Measurements from ENCODE around the gene FGL2. TPM values are rescaled to one million over a fixed set of nuclear protein-coding genes. Genes with fewer than 3 reads are reported as not detected.

FGL2 gene
- total RNA-seq, 4 donors from 2014 or later, result 1.7 to 5.8 (median 5.4) TPM

DNA sequence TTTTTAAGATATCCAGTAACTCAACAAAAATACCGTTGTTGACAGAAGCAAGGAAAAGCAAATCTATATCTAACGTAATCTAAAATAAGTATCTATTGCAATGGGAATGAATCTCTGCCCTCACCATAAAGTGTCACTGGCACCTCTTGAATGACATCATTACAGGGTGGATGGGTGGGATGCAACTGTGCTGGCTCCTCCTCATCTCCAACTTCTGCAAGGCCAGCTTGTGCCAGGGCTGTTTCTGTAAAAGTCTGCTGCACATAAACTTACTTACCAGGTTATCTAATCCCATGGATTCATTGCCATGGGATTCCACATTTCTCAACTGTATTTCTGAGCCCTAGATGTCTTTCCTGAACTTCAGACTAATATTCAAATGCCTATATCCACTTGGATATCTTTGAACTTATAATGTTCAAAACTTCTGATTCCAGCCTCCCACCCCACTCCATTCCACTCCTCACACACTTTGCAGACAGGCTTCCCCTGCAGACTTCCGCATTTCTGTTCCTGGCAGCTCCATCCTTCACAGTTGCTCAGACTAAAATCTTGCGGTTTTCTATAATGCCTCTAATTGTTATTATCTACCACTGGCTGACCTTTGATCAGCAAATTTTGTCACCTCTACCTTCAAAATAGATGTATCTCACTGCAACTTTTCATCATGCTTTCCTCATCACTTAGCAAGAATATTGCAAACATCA is 10.7 kb downstream of the FGL2 start:
- in situ Hi-C loops (cut with MboI; ENCODE audit: low sequenced_read_pairs in 4 of 4) (no loop called here), intact Hi-C loops (cut with DNase I; ENCODE audit: low total_unique reads) (no loop called here)
- TF ChIP-seq, protein P1, sequence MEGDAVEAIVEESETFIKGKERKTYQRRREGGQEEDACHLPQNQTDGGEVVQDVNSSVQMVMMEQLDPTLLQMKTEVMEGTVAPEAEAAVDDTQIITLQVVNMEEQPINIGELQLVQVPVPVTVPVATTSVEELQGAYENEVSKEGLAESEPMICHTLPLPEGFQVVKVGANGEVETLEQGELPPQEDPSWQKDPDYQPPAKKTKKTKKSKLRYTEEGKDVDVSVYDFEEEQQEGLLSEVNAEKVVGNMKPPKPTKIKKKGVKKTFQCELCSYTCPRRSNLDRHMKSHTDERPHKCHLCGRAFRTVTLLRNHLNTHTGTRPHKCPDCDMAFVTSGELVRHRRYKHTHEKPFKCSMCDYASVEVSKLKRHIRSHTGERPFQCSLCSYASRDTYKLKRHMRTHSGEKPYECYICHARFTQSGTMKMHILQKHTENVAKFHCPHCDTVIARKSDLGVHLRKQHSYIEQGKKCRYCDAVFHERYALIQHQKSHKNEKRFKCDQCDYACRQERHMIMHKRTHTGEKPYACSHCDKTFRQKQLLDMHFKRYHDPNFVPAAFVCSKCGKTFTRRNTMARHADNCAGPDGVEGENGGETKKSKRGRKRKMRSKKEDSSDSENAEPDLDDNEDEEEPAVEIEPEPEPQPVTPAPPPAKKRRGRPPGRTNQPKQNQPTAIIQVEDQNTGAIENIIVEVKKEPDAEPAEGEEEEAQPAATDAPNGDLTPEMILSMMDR (IDR thresholded peaks at IDR 0.05 in 4 of 5, conservative IDR thresholded peaks at IDR 0.05 in 1 of 5), result no peak
- no peak for TF ChIP-seq POLR2A (IDR thresholded peaks at IDR 0.05)
- Histone ChIP-seq H3K9me3 (no peaks in the 10 kb centered on the region), H3K36me3 (no peaks in the 10 kb centered on the region), H3K27ac (no peak overlapping the region), H3K4me3 (no peak overlapping the region), H3K27me3 (no peaks in the 10 kb centered on the region), H3K4me1 (peaks cover 0 to 4% of the 10 kb centered on the region in 2 donors)
- ATAC-seq, result no peak
- DNase-seq, result no peak

DNA sequence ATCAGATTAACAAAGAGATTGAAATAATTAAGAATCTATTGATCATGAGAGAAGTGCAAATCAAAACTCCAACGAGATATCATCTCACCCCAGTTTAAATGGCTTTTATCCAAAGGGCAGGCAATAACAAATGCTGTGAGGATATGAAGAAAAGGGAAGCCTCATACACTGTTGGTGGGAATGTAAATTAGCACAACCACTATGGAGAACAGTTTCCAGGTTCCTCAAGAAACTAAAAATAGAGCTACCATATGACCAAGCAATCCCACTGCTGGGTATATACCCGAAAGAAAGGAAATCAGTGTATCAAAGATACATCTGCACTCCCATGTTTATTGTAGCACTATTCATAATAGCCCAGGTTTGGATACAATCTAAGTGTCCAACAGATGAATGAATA is 13.8 kb downstream of the FGL2 start:
- Histone ChIP-seq H3K27ac (no peak overlapping the region), H3K4me3 (no peak overlapping the region), H3K27me3 (no peaks in the 10 kb centered on the region), H3K4me1 (no peaks in the 10 kb centered on the region), H3K9me3 (no peaks in the 10 kb centered on the region), H3K36me3 (no peaks in the 10 kb centered on the region)
- in situ Hi-C loops (cut with MboI; ENCODE audit: low sequenced_read_pairs in 4 of 4) (no loop called here), intact Hi-C loops (cut with DNase I; ENCODE audit: low total_unique reads) (no loop called here)
- TF ChIP-seq POLR2A (IDR thresholded peaks at IDR 0.05), result no peak
- TF ChIP-seq, protein P1 (IDR thresholded peaks at IDR 0.05 in 4 of 5, conservative IDR thresholded peaks at IDR 0.05 in 1 of 5), result no peak
- no peak for DNase-seq
- ATAC-seq, result no peak

DNA sequence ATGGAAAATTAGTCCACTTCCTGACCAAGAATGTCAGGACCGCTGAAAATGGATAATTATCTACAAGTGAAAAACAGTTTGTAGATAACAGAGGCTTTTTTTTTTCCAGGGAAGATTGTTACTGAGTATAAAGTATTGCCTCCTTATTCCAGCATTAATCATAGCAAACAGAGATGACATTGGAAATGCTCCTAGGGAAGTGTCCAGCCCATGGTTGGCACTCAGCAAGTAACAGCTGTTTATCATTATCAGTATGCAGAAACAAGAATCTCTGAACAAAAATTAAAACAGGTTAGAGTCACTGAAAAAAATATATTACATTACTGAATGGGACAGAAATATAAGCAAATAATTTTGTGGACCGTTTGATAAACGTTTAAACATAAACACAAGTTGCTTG is 14.6 kb downstream of the FGL2 start:
- TF ChIP-seq POLR2A (IDR thresholded peaks at IDR 0.05), result no peak
- TF ChIP-seq, protein P1 (IDR thresholded peaks at IDR 0.05 in 4 of 5, conservative IDR thresholded peaks at IDR 0.05 in 1 of 5), result no peak
- DNase-seq (no peak), ATAC-seq (no peak)
- no peak overlapping the region for H3K27ac ChIP-seq
- no peaks in the 10 kb centered on the region for H3K4me1 ChIP-seq
- H3K9me3 ChIP-seq, result no peaks in the 10 kb centered on the region
- intact Hi-C loops (cut with DNase I; ENCODE audit: low total_unique reads) (no loop called here), in situ Hi-C loops (cut with MboI; ENCODE audit: low sequenced_read_pairs in 4 of 4) (no loop called here)
- H3K27me3 ChIP-seq, result no peaks in the 10 kb centered on the region
- no peak overlapping the region for H3K4me3 ChIP-seq
- H3K36me3 ChIP-seq, result no peaks in the 10 kb centered on the region

DNA sequence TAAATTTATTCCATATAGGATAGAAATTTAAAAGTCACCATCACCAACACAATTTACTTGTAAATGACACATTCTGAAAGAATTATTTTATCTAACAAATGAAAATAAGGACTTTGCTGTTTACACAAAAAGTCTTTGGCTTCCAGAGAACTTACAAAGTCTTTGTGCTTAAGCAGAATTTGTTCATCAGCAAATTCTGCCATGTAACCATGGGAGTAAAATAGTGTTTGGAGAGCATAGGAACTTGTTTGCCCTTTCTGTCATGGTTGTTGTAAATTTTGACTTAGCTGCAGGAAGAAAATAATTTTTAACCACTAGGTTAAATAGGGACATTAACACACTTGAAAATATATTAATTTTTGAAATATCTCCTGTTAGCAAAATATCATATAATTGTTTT is 15.2 kb downstream of the FGL2 start:
- in situ Hi-C loops (cut with MboI; ENCODE audit: low sequenced_read_pairs in 4 of 4) (no loop called here), intact Hi-C loops (cut with DNase I; ENCODE audit: low total_unique reads) (no loop called here)
- TF ChIP-seq, protein P1 (IDR thresholded peaks at IDR 0.05 in 4 of 5, conservative IDR thresholded peaks at IDR 0.05 in 1 of 5), result no peak
- TF ChIP-seq POLR2A (IDR thresholded peaks at IDR 0.05), result no peak
- ATAC-seq (no peak), DNase-seq (no peak)
- no peak overlapping the region for H3K4me3 ChIP-seq
- H3K9me3 ChIP-seq, result no peaks in the 10 kb centered on the region
- no peaks in the 10 kb centered on the region for H3K4me1 ChIP-seq
- no peaks in the 10 kb centered on the region for H3K36me3 ChIP-seq
- no peak overlapping the region for H3K27ac ChIP-seq
- no peaks in the 10 kb centered on the region for H3K27me3 ChIP-seq

DNA sequence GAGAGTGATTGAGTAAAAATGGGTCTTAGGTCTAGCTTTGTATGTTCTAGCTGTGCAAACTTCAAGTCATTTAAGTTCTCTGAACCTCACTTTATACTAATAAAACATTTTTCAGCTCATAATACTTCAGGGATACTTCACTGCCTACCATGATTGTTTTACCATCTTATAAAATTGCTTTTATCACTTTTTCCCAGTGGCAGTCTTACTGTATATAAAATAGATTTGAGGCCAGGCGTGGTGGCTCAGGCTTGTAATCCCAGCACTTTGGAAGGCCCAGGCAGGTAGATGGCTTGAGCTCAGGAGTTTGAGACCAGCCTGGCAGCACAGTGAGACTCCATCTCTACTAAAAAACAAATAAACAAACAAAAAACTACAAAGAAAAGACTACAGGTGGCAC is 17.4 kb downstream of the FGL2 start:
- H3K4me3 ChIP-seq, result no peak overlapping the region
- DNase-seq, result no peak
- no peaks in the 10 kb centered on the region for H3K27me3 ChIP-seq
- H3K36me3 ChIP-seq, result no peaks in the 10 kb centered on the region
- intact Hi-C loops (cut with DNase I; ENCODE audit: low total_unique reads) (no loop called here), in situ Hi-C loops (cut with MboI; ENCODE audit: low sequenced_read_pairs in 4 of 4) (no loop called here)
- no peak overlapping the region for H3K27ac ChIP-seq
- TF ChIP-seq POLR2A (IDR thresholded peaks at IDR 0.05), result no peak
- TF ChIP-seq, protein P1 (IDR thresholded peaks at IDR 0.05 in 4 of 5, conservative IDR thresholded peaks at IDR 0.05 in 1 of 5), result no peak
- H3K4me1 ChIP-seq, result no peaks in the 10 kb centered on the region
- no peak for ATAC-seq
- H3K9me3 ChIP-seq, result no peaks in the 10 kb centered on the region
